Keratinocyte (primary cell): ENCODE data around the gene ISOC2. TPM values are rescaled to one million over a fixed set of nuclear protein-coding genes. Genes with fewer than 3 reads are reported as not detected.

Source experiments
- DNase-seq: peaks from one replicate; pipeline ENCODE4 v3.0.0-alpha.2; 2011; ENCODE audit warnings: low read depth, missing footprints, low spot score
- FAIRE-seq: peaks from 2 replicates; lab custom pipeline; 2011; peaks lifted over from hg19 to GRCh38; lab: Jason Lieb, UNC
- H2AFZ ChIP-seq: 2 replicates; pipeline ENCODE4 v1.6.0; 2012; ENCODE audit warnings: low read length, control low read depth, inconsistent platforms; ENCODE audit not compliant: control insufficient read depth
- H3K27ac ChIP-seq: 2 replicates; pipeline ENCODE4 v1.5.1; 2011; ENCODE audit warnings: low read length; ENCODE audit not compliant: control insufficient read depth, insufficient read depth
- H3K27me3 ChIP-seq: 3 replicates; pipeline ENCODE4 v1.6.0; 2011; ENCODE audit warnings: low read length; ENCODE audit not compliant: control insufficient read depth, insufficient read depth; ENCODE audit errors: extremely low read depth
- H3K36me3 ChIP-seq, 2 experiments: 2 replicates in 1 of 2; 3 replicates in 1 of 2; pipeline ENCODE4 v1.5.1; 2011; ENCODE audit warnings: low read length in 2 of 2, mild to moderate bottlenecking in 1 of 2; ENCODE audit not compliant: control insufficient read depth in 2 of 2, insufficient read depth in 2 of 2; ENCODE audit errors: extremely low read depth in 1 of 2
- H3K4me1 ChIP-seq: 3 replicates; pipeline ENCODE4 v1.5.1; 2011; ENCODE audit warnings: low read length; ENCODE audit not compliant: control insufficient read depth, insufficient read depth; ENCODE audit errors: extremely low read depth
- H3K4me2 ChIP-seq: 3 replicates; pipeline ENCODE4 v1.6.0; 2011; ENCODE audit warnings: low read depth, low read length; ENCODE audit not compliant: control insufficient read depth, insufficient read depth; ENCODE audit errors: extremely low read depth
- H3K4me3 ChIP-seq, 3 experiments: fragments of 200-600 bp in 1 of 3; sonication (generic) in 1 of 3; 2 replicates in 2 of 3; 3 replicates in 1 of 3; pipeline ENCODE4 v1.5.1; 2011 to 2016; ENCODE audit warnings: low read length in 3 of 3, mild to moderate bottlenecking in 3 of 3, control low read depth in 2 of 3, inconsistent platforms in 1 of 3, low read depth in 1 of 3, mixed read lengths in 1 of 3, mixed run types in 1 of 3, moderate library complexity in 1 of 3; ENCODE audit not compliant: control insufficient read depth in 2 of 3, insufficient read depth in 2 of 3; ENCODE audit errors: extremely low read depth in 1 of 3
- H3K79me2 ChIP-seq: 2 replicates; pipeline ENCODE4 v1.6.0; 2012; ENCODE audit warnings: low read length; ENCODE audit not compliant: control insufficient read depth, insufficient read depth
- H3K9ac ChIP-seq: 3 replicates; pipeline ENCODE4 v1.6.0; 2011; ENCODE audit warnings: low read length; ENCODE audit not compliant: control insufficient read depth, insufficient read depth; ENCODE audit errors: extremely low read depth
- H3K9me1 ChIP-seq: 3 replicates; pipeline ENCODE4 v1.6.0; 2011; ENCODE audit warnings: low read length; ENCODE audit not compliant: control insufficient read depth, insufficient read depth; ENCODE audit errors: extremely low read depth
- H3K9me3 ChIP-seq: 2 replicates; pipeline ENCODE4 v1.5.1; 2012; ENCODE audit warnings: low read depth, low read length; ENCODE audit not compliant: control insufficient read depth
- H4K20me1 ChIP-seq: 3 replicates; pipeline ENCODE4 v1.6.0; 2011; ENCODE audit warnings: low read length; ENCODE audit not compliant: control insufficient read depth, insufficient read depth; ENCODE audit errors: extremely low read depth
- CTCF ChIP-seq, 3 experiments: IDR thresholded peaks in 1 of 3; conservative IDR thresholded peaks in 1 of 3; optimal IDR thresholded peaks in 1 of 3; 2 replicates in 2 of 3; 3 replicates in 1 of 3; pipeline versions ENCODE3 to v1.5.1; 2011; ENCODE audit warnings: low read length in 3 of 3, mild to moderate bottlenecking in 3 of 3, moderate library complexity in 2 of 3, control low read depth in 1 of 3, inconsistent platforms in 1 of 3; ENCODE audit not compliant: insufficient read depth in 2 of 3; ENCODE audit errors: extremely low read depth in 1 of 3
- EZH2 ChIP-seq: IDR thresholded peaks from one replicate; pipeline ENCODE4 v1.6.1; 2012; ENCODE audit warnings: inconsistent platforms, mild to moderate bottlenecking, low read length, moderate library complexity
- dilution Hi-C: fragments of 300-500 bp; cut with MboI; formaldehyde crosslinking; loops from one replicate; pipeline ENCODE4 v1.7.0; 2020; ENCODE audit warnings: low sequenced_read_pairs; ENCODE audit not compliant: extremely low pct_ligation_motif_present
- polyA plus RNA-seq, 5 experiments: library from polyadenylated mRNA; depleted of rRNA in 3 of 5; stranded (reverse) in 3 of 5; stranded (forward) in 1 of 5; unstranded in 1 of 5; fragments of >200 nt; gene quantifications; 1 replicate in 1 of 5; 2 replicates in 3 of 5; 3 replicates in 1 of 5; pipeline versions ENCODE4 v1.2.1 to v1.2.3, GENCODE V29; 2011 to 2012; ENCODE audit warnings: missing spikeins in 2 of 5, low read depth in 1 of 5, low replicate concordance in 1 of 5

The ISOC2 gene
- polyA plus RNA-seq, 1 donor (not counting 4 experiments of a cell fraction or from before 2014, with no cell fraction given): 24.5 TPM

DNA sequence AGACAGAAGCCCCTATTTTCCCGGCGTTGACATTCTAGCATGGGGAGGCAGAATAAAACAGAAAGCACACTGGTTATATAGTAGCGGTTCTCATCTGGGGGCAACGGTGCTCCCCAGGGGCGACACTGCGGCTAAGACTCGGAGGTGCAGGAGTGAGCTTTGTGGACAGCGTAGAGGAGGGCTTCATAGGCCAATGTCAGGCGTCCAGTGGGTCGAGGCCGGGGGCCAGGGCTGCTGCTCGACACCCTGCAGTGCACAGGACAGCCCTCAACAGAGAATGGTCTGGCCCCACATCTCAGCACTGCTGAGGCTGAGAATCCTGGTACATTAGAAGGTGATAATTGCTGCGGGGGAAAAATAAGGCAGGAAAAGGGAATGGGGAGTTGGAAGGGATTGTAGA is 16.5 kb upstream of the ISOC2 start:
- H3K36me3 ChIP-seq: no peaks in the 10 kb centered on the region
- dilution Hi-C loops: no loop called here
- peaks cover 21% of the 10 kb centered on the region for H3K4me1 ChIP-seq
- H3K4me3 ChIP-seq: peak overlapping the region; percentile 19 to 86 (median 67)
- no peak overlapping the region for H3K27ac ChIP-seq
- H3K4me2 ChIP-seq: peak overlapping the region; percentile 87
- peaks cover 22% of the 10 kb centered on the region for H3K79me2 ChIP-seq
- no peak overlapping the region for H3K9ac ChIP-seq
- no peaks in the 10 kb centered on the region for H4K20me1 ChIP-seq
- no peaks in the 10 kb centered on the region for H3K9me1 ChIP-seq
- TF ChIP-seq EZH2 (no peak), CTCF (optimal IDR thresholded peaks at IDR 0.05 in 1 of 3, IDR thresholded peaks at IDR 0.05 in 1 of 3, conservative IDR thresholded peaks at IDR 0.05 in 1 of 3; ENCODE audit: extremely low read depth in 1 of 3, insufficient read depth in 2 of 3, low read length in 3 of 3) (no peak)
- no peaks in the 10 kb centered on the region for H3K27me3 ChIP-seq
- no peak for DNase-seq
- no peaks in the 10 kb centered on the region for H3K9me3 ChIP-seq
- no peak overlapping the region for H2AFZ ChIP-seq
- FAIRE-seq: no peak

DNA sequence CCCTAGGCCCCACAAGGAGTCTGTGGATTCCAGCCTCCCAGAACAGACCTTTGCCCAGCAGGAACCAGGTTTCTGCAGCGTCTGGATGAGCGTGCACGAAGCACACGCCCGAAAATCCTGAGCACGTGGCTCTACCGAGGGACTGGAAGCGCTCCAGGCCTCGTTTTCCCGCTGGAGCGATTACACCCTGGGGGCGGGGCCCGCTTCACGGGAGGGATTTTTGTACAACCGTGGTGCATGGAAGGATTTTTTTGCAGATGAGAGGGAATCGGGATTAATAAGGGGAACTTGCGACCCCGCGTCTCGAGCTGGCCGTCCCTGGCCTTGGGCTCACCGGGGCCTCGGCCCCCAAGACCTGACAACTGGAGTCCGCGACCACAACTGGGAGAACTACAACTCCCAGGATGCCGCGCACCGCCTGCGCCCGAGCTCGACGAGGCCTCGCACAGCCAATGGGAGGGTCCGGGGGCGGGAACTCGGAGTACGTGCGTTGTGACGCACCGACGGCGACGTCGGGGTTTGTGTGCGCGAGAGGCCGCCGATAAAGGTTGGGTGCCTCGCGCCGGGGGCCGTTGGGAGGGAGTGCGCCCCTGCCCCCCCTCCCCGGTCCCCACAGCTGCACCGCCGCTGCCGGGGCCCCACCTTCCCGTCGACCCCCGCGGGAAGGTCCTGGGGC is 14.8 kb upstream of the ISOC2 start, which contains the start of gene ZNF628:
ZNF628 (plus strand) TSS at position 518 of the 676 bp plus-strand sequence. CDS start 3,294 bp downstream, outside the sequence.
- dilution Hi-C loops: no loop called here
- Histone ChIP-seq H3K4me1 (peaks cover 21% of the 10 kb centered on the region), H3K27ac (peak within 1 kb of the TSS; percentile 71), H3K79me2 (peaks cover 22% of the 10 kb centered on the region), H3K36me3 (no peaks in the 10 kb centered on the region), H3K4me2 (peak within 1 kb of the TSS; percentile 87), H2AFZ (peak within 1 kb of the TSS; percentile 96), H4K20me1 (no peaks in the 10 kb centered on the region), H3K4me3 (peak within 1 kb of the TSS; percentile 67 to 86 (median 78)), H3K9me3 (no peaks in the 10 kb centered on the region), H3K9me1 (no peaks in the 10 kb centered on the region), H3K9ac (peak within 1 kb of the TSS; percentile 64), H3K27me3 (no peaks in the 10 kb centered on the region)
- DNase-seq: no peak
- FAIRE-seq: no peak
- TF ChIP-seq EZH2 (no peak), CTCF (optimal IDR thresholded peaks at IDR 0.05 in 1 of 3, IDR thresholded peaks at IDR 0.05 in 1 of 3, conservative IDR thresholded peaks at IDR 0.05 in 1 of 3; ENCODE audit: extremely low read depth in 1 of 3, insufficient read depth in 2 of 3, low read length in 3 of 3) (no peak)
